ENCODE measurements around the gene VGF.

VGF gene

DNA sequence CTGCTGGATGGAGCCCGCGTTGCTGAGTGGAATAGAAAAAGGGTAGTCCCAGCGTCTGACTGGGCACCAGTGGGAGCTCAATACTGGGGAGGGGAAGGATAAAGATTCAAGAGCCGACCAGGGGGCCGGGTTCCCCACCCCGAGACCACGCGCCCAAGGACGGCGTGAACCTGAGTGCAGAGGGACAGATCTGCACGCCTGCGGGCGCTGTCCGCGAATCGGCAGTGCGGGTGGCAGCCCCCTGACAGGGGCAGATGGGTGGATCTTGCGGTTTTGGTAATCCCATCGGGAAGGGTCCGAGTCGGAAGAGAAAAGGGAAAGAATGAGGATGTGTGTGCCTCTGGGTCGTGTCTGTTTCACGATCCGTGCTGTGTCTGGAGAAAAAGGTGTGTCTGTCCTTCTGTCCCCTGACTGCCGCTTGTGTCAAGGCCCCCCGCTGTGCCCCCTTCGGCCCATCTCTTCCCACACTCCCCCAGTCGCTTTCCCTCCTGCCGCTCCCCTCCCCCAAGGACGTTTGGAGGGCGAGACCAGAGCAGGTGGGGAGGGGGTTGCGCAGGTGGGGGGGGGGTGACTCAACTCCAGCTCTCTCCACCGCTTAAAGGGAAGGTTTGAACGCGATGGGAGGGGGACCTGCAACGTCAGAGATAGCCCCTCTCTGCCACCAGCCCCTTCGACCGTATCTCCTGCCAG, 734 bp upstream of the VGF start:
- no peak for DNase-seq

DNA sequence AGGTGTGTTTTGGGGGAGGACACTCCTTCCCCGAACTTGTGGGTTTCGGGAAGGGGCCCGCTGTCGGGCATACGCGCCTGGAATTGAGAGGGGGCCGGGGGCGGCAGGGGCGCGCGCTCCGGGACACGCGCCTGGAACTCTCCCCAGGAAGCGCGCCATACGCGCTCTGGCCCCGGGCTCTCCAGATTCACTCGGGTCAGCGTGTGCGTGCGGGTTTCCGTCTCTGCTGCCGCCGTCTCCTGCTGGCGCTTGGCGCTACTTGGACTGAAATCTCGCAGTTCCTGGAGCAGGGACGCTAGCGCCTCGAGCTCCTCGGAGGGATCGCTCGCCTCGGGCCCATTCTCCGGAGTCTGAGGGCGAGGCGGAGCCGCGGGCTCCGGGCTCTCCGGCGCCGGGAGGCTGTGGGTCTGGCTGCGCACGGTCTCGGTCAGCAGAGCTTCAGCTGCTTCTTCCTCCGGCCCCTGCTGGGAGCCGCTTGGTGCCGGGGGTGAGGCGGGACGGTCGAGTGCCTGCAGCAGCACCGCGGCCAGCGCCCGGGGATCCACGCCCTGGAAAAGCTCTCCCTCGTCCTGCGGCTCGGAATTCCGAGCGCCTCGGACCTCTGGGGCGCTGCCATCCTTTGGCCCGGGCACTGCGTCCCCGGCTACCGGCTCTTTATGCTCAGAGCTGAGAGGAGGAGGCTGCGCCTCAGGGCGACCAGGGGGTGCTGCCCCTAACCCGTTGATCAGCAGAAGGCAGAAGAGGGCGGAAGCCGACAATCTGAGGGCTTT, 1.1 kb downstream of the VGF start:
- no peak for DNase-seq

DNA sequence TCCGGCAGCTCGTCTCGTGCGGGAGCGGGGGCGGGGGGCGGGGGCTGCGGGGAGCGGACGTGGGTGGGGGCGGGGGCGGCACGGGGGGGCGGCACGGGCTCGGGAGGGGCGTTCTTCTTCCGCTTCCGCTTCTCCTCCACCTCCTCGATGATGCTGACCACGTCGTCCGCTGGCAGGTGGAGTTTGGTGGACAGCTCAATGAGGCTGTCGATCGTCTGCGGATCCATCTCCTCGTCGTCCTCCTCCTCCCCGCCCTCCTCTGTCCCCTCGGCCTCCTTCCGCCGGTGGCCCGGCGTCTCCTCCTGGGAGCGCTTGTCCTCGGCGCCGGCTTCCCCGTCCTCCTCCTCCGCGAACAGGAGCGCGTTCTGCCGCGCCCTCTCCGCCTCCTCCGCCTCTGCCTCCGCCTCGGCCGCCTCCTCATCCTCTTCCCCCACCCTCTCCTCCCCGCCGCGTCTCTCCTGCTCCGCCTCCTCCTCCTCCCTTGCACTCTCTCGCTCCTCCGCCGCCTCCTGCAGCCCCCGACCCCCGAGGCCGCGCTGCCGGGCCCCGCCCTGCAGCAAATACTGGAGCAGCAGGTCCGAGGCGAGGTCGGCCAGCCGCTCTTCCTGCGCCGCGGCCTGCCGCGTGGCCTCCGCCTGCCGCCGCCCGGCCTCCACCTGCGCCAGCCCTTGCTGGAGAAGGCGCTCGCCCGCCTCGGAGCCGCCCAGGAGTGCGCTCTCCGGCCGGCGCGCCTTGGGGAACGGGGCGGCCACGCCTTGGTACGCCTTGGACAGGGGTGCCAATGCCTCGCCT, 1.9 kb downstream of the VGF start:
- DNase-seq: peak in 1 of 2 donors; percentile 42

DNA sequence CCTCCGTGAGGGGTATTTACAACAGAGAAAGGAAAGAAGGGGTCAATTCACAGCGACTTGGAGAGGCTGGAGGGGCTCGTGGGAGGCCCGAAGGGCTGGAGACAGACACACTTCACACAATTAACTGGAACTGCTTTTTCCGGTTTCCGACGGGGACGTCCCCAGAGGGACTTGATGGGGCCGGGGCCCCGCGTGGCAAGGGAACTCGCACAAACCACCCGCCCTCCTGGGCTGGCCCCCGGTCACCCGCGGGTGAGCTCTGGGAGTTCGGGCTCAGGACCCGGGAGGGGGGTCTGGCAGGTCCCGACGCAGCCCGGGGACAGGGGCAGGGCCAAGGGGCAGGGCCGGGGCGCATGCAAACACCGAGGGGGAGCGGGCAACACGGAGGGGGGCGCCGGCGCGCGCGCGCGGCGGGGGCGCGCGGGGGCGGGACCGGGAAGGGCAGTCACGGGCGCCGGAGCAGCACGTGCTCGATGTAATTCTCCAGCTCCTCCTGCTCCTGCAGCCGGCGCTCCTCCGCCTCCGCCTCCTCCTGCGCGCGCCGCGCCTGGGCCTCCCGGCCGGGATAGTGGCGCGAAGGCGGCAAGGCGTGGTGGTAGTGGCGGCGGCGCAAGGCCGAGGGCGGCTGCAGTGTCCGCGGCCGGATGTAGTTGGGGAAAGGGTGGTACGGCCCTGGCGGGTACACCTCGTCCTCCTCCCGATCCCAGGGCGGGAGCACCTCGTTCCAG, 2.7 kb downstream of the VGF start:
- no peak for DNase-seq

DNA sequence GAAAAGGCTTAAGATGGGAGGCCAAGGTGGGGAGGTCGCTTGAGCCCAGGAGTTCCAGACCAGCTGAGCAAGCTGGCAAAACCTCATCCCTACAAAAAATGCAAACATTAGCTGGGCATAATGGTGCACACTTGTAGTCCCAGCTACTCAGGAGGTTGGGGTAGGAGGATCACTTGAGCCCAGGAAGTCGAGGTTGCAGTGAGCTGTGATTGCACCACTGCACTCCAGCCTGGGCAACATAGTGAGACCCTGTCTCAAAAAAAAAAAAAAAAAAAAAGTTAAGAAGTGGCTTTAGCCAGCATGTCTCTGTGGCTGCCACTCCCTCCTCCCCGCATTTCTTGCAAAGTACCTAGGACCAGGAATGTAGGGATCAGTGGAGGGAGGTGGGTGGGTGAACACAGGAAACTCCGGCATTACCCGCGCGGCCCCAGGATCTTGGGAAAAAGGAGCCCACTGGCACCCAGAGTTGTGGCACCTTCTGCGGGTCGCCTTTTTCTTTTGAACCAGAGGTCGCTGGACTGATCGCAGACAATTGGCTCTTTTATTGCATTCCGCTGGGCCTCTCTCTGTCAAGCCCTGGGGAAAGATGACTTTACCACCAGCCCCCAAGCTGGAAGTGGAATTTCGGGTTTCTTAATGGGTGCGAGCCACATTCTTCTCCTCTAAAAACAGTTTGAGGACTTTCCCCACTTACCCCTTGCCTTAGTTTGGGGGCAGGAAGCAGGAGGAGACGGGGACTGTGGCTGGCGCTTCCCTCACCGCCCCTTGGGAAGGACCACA, 3.5 kb downstream of the VGF start:
- DNase-seq: no peak

DNA sequence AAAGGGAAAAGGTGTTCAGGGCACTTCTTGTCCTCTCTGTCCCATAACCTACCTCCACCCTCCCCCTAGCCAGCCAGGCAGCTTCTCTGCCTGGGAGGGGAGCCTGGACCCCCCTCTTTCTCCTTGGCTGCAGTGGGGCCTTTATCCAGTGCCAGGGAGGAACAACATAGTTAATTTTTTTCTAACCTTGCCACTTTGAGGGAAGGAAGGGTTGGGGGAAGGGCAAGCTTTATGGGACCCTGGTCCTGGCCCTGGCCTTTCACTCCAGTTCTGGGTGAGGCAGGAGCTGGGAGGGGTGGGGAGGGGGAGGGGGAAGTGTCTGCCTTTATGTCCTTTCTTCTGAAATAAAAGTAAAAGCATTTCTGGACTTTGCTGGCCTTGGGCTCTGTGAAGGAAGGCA, 4.5 kb downstream of the VGF start:
- no peak for DNase-seq

DNA sequence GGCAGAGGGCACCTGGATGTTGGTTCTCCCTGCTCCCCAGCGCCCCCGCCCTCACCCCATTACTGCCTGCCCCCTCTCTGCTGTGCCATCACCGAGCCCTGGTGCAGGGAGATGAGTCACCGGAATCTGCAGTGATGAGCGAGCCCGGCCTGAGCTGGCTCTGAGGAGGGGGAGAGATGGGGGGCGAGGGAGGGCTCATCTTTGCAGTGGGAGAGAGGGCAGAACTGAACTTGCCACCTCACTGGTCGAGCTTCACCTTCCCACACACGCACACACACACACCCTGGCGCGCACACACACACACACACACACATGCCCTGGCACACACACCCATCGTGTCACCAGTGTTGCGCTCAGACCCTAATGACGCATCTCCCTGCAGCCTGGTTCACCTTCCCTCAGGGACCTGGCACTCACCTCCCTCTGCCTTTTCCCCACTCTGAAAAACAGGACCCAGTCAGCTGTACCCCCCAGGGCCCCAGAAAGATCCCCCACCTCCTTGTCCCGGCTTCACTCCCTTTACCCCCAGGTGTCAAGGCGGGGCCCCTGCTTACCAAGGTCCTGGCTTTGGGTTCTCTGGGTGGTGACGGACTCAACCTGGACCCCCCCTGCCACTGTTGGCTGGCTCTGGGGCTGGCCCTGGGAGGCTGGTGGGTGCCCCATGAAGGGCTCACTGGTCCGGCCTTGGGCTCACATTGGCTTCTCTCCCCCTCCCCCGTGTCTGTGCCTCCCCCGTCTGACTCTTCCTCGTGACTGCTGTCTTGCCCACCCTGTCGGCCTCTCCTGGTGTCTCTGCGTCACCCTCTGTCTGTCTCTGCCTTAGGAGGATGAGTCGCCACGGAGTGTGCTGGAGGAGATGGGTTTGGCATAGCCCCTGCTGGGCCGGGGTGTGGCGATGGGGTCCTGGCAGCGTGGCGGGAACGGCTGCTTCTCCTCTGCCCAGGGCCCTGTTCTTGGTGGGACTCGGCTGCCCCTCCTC, 5.4 kb downstream of the VGF start:
- DNase-seq: no peak

DNA sequence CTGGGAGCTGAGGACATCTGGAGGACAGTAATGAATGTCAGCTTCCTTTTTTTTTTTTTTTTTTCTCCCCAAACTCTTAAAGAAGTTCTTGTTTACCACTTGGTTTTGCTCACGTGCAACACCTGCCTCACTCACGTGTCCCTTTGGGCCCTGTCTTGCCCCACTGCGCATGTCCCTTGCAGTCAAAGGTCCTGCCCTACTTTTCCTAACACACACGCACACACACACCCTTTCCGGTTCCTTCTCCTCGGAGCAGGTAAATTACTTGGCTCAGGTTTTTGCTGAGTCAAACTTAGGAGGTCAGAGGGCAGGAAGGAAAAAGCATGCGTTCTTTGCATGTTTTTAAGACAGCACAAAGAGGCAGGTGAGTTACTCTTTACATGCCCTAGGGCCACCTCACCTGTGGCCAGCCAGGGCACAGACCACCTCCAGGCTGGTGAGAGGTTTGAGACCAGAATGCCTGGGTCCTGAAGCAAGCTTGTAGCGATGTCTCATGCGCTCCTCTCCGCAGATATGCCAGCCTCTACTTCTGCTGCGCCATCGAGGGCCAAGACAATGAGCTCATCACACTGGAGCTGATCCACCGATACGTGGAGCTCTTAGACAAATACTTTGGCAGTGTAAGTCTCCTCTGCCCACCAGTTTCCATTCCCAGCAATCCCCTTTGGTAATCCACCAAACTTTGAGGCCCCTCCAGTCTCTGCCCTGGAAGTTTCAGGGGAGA, 8.3 kb downstream of the VGF start:
- no peak for DNase-seq

DNA sequence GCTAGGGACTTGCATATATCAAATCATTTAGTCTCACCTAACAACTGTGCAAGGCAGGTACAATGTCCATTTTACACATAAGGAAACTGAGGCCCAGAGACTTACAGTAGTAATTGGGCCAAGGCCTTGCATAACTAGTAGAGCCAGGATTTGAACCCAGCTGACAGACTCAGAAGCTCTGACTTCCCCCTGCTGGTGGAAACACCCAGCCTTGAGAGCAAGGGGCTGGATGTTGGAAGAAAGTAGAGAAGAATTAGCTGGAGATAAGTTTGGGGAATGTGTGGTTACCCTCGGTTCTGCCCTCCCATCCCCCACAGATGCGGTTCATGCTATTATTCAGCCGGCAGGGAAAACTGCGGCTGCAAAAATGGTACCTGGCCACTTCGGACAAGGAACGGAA, 9.1 kb downstream of the VGF start:
- no peak for DNase-seq

DNA sequence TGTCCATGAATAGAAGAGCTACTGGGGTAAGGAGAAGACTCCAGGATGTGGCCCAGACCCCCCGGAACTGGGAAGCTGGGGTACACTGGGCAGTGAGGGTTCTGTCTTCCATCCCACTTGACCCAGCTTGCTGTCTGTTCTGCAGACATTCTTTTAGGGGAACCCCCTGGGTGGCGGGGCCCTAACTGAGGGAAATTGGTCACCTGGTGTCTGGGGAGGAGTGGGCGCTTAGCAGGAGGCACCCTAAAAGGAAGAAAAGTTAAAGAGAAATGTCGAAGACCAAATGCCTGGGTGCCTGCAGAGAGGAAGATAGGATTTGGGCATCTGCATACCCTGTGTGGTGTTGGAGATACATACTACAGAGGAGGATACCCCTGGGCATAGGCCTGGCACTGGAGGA, 10.1 kb downstream of the VGF start:
- DNase-seq: no peak

DNA sequence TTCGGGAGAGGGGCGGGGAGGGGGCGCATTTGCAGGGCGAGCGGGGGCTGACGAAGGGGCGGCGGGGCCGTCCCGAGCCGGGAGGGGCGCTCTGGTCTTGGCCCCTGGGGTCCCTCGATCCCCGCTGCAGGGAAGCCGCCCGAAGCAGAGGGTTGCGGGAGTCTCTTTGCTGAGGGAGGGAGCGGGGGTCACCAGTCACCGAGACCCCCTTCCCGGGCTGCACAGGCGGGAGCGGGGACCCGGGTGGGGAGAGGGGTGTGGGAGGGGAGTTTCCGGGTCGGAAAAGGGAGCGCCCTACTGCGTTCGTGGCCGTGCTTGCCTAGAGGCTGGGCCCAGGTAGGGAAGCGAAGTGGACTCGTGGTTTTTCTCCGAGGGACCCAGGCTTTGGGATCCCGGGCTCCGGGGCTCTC, 10.7 kb downstream of the VGF start:
- no peak for DNase-seq

DNA sequence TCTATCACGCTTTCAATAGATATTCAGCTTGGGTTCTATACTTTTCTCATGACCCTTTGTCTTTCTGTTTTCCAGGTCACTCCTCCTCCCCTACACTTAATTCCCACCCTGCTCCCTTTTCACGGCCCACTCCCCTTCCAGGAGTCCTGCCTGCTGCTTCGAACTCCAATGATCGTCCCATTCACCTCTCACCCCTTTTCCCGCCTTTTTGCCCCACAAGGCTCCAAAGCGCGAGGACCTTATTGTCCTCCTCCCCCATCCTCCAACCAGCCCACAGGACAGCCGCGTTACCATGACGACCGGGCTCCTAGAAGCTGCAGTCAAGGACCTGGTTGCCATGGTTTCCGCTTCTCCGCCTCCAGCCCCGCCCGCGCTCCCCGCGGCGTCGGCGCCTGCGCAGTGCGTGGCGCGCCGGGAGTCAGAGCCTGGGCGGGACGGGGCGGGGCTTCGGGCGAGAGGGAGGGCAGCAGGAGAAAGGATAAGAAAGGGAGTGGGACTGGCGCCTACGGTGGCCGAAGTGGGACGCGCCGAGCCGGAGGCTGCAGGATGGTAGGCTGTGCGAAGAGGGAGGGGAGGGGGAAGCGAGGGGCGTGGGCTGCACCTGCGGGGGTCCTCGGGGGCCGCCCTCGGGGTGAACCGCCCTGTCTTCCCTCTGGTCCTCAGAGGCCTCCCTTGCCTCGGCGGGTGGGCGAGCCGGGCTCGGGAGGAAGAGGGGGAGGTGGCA, 11.2 kb downstream of the VGF start, which contains the start of gene AP1S1:
Gene AP1S1 (plus strand): TSS at position 508 of the 724 bp plus-strand sequence. CDS start 39 bp downstream, at position 547.
- peak; percentile 96 for DNase-seq

DNA sequence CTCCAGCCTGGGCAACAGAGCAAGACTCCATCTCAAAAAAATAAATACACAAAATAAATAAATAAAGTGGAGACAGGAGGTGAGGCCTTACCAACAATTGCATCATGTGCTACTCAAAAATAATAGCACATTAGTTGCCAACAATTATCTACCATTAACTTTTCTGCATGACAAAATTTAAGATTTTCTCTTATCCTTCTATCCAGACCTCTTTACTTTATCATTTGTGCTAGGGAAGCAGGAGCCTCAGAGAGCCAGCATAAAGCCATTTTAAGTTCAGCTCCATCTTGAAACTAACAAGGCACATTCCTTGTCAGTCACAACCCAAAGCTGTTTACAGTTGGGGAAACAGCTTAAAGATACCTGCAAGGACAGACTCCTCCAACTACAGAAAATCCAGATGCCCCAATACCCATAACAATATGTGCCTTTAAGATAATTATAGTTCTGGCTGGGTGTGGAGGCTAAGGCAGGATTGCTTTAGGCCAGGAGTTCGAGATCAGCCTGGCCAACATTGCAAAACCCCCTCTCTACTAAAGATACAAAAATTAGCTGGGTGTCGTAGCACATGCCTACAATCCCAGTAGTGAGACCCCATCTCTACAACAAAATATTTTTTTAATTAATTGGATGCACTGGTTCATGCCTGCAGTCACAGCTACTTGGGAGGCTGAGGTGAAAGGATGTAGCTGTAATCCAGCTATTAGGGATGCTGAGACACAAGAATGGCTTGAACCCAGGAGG, 13.3 kb downstream of the VGF start:
- no peak for DNase-seq

DNA sequence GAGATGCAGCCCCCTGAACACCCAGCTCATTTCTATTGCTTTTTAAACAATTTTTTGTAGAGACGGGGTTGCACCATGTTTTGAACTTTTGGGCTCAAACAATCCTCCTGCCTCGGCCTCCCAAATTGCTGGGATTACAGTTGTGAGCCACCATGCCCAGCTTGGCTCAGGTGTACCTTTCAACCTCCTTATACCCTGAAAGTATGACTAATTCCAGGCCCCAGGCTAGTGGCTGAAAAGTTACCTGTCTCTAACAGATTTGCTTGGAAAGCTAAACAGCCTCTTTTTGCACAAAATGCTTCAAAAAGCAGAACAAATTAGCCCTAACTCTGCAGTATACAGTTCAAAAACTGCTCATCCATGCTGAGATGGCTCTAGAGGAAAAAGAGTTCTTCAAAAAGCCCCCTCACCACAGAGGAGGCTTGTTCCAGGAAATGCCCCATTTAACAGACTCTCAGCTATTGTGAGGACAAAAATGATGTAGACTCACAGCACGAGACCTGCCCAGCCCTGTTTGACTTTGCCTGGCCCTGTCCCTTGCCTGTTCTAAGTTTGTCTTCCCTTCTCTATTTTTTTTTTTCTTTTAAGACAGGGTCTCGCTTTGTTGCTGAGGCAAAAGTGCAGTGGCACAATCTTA, 24.5 kb downstream of the VGF start:
- no peak for DNase-seq

DNA sequence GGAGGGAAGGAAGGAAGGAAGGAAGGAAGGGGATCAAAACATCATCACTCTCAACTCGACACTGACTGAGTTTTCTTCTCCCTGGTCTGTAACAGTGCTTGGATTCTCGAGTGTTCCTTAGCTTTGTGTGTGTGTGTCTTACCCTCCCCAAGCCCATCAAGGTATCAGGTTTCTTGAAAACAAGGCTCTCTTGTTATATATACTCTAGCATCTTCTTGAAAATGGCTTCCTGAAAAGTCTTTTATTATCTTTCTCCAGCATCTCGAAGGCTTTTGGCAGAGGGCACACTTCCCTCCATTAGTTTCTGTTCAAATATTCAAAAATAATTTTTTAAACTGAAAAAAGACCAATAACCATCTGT, 25.1 kb downstream of the VGF start:
- DNase-seq: no peak

DNA sequence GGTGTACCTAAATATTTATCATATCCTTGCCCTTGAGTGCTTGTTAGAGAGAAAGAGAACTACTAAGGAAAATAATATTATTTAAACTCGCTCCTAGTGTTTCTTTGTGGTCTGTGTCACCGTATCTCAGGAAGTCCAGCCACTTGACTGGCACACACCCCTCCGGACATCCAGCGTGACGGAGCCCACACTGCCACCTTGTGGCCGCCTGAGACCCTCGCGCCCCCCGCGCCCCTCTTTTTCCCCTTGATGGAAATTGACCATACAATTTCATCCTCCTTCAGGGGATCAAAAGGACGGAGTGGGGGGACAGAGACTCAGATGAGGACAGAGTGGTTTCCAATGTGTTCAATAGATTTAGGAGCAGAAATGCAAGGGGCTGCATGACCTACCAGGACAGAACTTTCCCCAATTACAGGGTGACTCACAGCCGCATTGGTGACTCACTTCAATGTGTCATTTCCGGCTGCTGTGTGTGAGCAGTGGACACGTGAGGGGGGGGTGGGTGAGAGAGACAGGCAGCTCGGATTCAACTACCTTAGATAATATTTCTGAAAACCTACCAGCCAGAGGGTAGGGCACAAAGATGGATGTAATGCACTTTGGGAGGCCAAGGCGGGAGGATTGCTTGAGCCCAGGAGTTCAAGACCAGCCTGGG, 27.0 kb downstream of the VGF start:
- DNase-seq: peak; percentile 82 to 87

DNA sequence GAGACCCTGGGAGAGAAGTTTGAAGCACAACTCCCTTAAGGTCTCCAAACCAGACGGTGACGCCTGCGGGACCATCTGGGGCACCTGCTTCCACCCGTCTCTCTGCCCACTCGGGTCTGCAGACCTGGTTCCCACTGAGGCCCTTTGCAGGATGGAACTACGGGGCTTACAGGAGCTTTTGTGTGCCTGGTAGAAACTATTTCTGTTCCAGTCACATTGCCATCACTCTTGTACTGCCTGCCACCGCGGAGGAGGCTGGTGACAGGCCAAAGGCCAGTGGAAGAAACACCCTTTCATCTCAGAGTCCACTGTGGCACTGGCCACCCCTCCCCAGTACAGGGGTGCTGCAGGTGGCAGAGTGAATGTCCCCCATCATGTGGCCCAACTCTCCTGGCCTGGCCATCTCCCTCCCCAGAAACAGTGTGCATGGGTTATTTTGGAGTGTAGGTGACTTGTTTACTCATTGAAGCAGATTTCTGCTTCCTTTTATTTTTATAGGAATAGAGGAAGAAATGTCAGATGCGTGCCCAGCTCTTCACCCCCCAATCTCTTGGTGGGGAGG, 27.6 kb downstream of the VGF start:
- no peak for DNase-seq
